A549 (cell line): Measurements from ENCODE around the gene CCNYL1.

Experiments
- POLR2A ChIP-seq: IDR thresholded peaks from 2 replicates; pipeline ENCODE4 v1.6.1; 2012; ENCODE audit warnings: mild to moderate bottlenecking, low read length
- RARB ChIP-seq: fragments of 250-450 bp; sonication (Bioruptor Pico); IDR thresholded peaks from 2 replicates; pipeline ENCODE4 v1.8.0; 2021; ENCODE audit warnings: mild to moderate bottlenecking, moderate library complexity
- SREBF2 ChIP-seq: fragments of 450-650 bp; IDR thresholded peaks from 2 replicates; pipeline ENCODE4 v1.6.1; 2014; ENCODE audit warnings: mild to moderate bottlenecking, moderate library complexity
- TF ChIP-seq, protein P1 (sequence below): fragments of >200 bp; sonication (Bioruptor Twin); formaldehyde crosslinking; IDR thresholded peaks from 3 replicates; pipeline ENCODE4 v1.5.1; 2016
- TF ChIP-seq, protein P2 (sequence below): fragments of 150-350 bp; IDR thresholded peaks from 2 replicates; pipeline ENCODE4 v1.6.1; 2014; ENCODE audit warnings: low read depth, mild to moderate bottlenecking, low read length

DNA sequence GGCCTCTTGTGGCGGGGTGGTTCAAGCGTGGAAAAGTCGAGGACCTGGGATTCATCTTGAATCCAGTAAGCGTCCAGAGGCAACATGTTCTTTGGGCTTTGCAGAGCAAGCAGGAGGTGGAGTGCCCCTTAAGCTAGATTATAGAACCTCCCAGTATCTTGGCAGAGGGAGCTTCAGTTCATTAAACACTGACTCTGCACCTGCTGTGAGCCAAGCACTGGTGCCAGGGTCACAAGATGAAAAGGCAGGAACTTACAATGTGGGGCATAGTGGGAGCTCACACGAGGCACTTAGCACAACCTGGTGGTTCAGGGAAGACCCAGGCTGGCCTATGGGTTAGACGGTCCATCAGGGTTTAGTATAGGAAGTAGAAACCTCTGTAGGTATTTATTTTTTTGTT, 65.7 kb downstream of the CCNYL1 start:
- TF ChIP-seq SREBF2 (no peak), RARB (no peak), POLR2A (no peak)
- TF ChIP-seq, protein P1, sequence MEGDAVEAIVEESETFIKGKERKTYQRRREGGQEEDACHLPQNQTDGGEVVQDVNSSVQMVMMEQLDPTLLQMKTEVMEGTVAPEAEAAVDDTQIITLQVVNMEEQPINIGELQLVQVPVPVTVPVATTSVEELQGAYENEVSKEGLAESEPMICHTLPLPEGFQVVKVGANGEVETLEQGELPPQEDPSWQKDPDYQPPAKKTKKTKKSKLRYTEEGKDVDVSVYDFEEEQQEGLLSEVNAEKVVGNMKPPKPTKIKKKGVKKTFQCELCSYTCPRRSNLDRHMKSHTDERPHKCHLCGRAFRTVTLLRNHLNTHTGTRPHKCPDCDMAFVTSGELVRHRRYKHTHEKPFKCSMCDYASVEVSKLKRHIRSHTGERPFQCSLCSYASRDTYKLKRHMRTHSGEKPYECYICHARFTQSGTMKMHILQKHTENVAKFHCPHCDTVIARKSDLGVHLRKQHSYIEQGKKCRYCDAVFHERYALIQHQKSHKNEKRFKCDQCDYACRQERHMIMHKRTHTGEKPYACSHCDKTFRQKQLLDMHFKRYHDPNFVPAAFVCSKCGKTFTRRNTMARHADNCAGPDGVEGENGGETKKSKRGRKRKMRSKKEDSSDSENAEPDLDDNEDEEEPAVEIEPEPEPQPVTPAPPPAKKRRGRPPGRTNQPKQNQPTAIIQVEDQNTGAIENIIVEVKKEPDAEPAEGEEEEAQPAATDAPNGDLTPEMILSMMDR = no peak
- TF ChIP-seq, protein P2, sequence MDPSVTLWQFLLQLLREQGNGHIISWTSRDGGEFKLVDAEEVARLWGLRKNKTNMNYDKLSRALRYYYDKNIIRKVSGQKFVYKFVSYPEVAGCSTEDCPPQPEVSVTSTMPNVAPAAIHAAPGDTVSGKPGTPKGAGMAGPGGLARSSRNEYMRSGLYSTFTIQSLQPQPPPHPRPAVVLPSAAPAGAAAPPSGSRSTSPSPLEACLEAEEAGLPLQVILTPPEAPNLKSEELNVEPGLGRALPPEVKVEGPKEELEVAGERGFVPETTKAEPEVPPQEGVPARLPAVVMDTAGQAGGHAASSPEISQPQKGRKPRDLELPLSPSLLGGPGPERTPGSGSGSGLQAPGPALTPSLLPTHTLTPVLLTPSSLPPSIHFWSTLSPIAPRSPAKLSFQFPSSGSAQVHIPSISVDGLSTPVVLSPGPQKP = no peak
